Osteoblast (primary cell): ENCODE measurements around the gene OTOG. TPM values are rescaled to one million over a fixed set of nuclear protein-coding genes. Genes with fewer than 3 reads are reported as not detected.
A peak's percentile ranks its signal among the peaks of the same experiment; 100 is the strongest.

Experiments
- DNase-seq: peaks from one replicate; pipeline ENCODE4 v3.0.0; 2011; ENCODE audit warnings: low spot score, mixed read lengths; ENCODE audit not compliant: insufficient read length; ENCODE audit errors: missing footprints
- H2AFZ ChIP-seq: 2 replicates; pipeline ENCODE4 v1.6.0; 2011; ENCODE audit warnings: mild to moderate bottlenecking, low read length
- H3K27ac ChIP-seq: 2 replicates; pipeline ENCODE4 v1.5.1; 2011; ENCODE audit warnings: mild to moderate bottlenecking, low read depth, low read length, moderate library complexity
- H3K27me3 ChIP-seq: 2 replicates; pipeline ENCODE4 v1.6.0; 2012; ENCODE audit warnings: mild to moderate bottlenecking, control low read depth, inconsistent platforms, low read length, moderate library complexity; ENCODE audit not compliant: insufficient read depth
- H3K36me3 ChIP-seq: 2 replicates; pipeline ENCODE4 v1.5.1; 2011; ENCODE audit warnings: mild to moderate bottlenecking, low read length, control low read depth, moderate library complexity; ENCODE audit not compliant: insufficient read depth
- H3K4me1 ChIP-seq: 2 replicates; pipeline ENCODE4 v1.5.1; 2011; ENCODE audit warnings: mild to moderate bottlenecking, low read length, control low read depth, moderate library complexity; ENCODE audit not compliant: insufficient read depth
- H3K4me2 ChIP-seq: 2 replicates; pipeline ENCODE4 v1.6.0; 2011; ENCODE audit warnings: mild to moderate bottlenecking, low read length; ENCODE audit not compliant: insufficient read depth
- H3K4me3 ChIP-seq: fragments of 200-600 bp; sonication (generic); 3 replicates; pipeline ENCODE4 v1.5.1; 2012; ENCODE audit warnings: mild to moderate bottlenecking, low read length, inconsistent platforms; ENCODE audit not compliant: insufficient read depth
- H3K79me2 ChIP-seq: 2 replicates; pipeline ENCODE4 v1.6.0; 2012; ENCODE audit warnings: mild to moderate bottlenecking, low read length, control low read depth, inconsistent platforms; ENCODE audit not compliant: insufficient read depth
- H3K9me3 ChIP-seq: 2 replicates; pipeline ENCODE4 v1.5.1; 2011; ENCODE audit warnings: low read depth, low read length, control low read depth
- H4K20me1 ChIP-seq: 2 replicates; pipeline ENCODE4 v1.6.0; 2012; ENCODE audit warnings: mild to moderate bottlenecking, low read length, control low read depth; ENCODE audit not compliant: insufficient read depth
- total RNA-seq: library from RNA; depleted of rRNA; stranded (reverse); fragments of >200 nt; gene quantifications from 2 replicates; pipeline ENCODE4 v1.2.3, GENCODE V29; 2012
- TF ChIP-seq, protein P1 (sequence below): IDR thresholded peaks from 2 replicates; pipeline ENCODE4 v1.5.1; 2011; ENCODE audit warnings: mild to moderate bottlenecking, low read depth, low read length, moderate library complexity; ENCODE audit errors: extremely low read depth

Gene OTOG
- total RNA-seq, 1 donor: not detected

DNA sequence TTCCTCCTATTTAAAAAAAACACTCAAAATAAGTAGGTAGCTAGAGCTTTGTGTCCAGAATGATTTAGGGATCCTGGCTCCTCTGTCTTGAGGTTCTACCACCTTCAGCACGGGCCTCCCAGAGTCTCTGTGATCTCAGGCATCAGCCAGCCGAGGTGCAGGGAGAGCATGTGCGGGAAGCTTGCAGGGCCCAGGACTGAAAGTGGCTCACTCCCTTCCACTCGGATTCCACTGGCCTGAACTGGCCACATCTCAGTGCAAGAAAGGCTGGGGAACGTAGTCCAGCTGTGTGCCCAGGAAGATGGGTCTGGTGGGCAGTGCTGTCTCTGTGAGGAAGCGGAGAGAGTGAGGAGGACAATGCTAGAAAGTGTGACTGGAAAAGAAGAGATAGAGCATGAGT, 104.0 kb downstream of the OTOG start:
- H3K27ac ChIP-seq: no peak overlapping the region
- H3K27me3 ChIP-seq: peaks cover 4% of the 10 kb centered on the region
- H4K20me1 ChIP-seq: no peaks in the 10 kb centered on the region
- no peaks in the 10 kb centered on the region for H3K79me2 ChIP-seq
- no peak overlapping the region for H2AFZ ChIP-seq
- no peak overlapping the region for H3K4me2 ChIP-seq
- H3K36me3 ChIP-seq: no peaks in the 10 kb centered on the region
- peaks cover 2% of the 10 kb centered on the region for H3K9me3 ChIP-seq
- H3K4me1 ChIP-seq: peaks cover 8% of the 10 kb centered on the region
- DNase-seq: peak; percentile 54
- TF ChIP-seq, protein P1, sequence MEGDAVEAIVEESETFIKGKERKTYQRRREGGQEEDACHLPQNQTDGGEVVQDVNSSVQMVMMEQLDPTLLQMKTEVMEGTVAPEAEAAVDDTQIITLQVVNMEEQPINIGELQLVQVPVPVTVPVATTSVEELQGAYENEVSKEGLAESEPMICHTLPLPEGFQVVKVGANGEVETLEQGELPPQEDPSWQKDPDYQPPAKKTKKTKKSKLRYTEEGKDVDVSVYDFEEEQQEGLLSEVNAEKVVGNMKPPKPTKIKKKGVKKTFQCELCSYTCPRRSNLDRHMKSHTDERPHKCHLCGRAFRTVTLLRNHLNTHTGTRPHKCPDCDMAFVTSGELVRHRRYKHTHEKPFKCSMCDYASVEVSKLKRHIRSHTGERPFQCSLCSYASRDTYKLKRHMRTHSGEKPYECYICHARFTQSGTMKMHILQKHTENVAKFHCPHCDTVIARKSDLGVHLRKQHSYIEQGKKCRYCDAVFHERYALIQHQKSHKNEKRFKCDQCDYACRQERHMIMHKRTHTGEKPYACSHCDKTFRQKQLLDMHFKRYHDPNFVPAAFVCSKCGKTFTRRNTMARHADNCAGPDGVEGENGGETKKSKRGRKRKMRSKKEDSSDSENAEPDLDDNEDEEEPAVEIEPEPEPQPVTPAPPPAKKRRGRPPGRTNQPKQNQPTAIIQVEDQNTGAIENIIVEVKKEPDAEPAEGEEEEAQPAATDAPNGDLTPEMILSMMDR: no peak
- H3K4me3 ChIP-seq: no peak overlapping the region

DNA sequence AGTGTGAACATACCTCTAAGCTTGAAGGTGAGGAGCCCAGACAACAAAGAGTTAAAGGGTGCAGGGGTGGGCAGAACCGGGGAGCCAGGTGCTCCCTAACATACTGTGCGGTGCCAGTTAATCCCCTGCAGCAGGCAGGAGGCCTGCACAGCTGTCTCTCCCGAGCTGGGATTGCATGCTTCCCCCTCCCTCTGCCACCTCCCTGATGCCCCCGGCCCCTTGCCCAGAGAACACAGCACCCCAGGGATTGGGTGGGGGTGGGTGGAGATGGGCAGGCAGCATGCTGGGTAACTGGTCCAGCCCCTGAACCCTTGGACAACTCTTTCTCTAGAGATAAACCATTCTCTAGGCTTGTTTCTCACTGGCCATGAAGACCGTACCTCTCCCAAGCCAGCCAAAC, 104.6 kb downstream of the OTOG start:
- Histone ChIP-seq H3K4me3 (no peak overlapping the region), H3K36me3 (no peaks in the 10 kb centered on the region), H4K20me1 (no peaks in the 10 kb centered on the region), H3K9me3 (peaks cover 2% of the 10 kb centered on the region), H3K4me1 (peaks cover 8% of the 10 kb centered on the region), H3K27me3 (peaks cover 4% of the 10 kb centered on the region), H2AFZ (no peak overlapping the region), H3K79me2 (no peaks in the 10 kb centered on the region), H3K4me2 (no peak overlapping the region), H3K27ac (no peak overlapping the region)
- no peak for DNase-seq
- TF ChIP-seq, protein P1: no peak

DNA sequence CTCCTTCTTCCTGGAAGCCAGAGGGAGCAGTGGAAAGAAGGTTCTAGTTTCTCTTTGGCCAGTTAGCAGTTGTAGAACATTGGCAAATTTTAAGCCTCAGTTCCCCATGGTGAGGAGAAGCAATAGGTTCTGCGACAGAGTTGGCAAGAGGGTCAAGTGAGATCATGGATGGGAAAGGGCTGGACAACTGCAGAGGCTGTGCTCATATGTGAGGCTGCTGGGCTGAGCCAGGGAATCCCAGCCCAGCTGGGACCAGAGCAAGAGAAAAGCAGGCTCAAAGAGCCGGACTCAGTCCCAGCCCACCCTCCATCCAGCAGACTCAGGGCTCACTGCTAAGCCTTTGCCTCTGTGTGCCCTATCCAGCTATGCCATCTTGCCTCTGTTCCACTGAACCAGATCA, 105.5 kb downstream of the OTOG start:
- DNase-seq: no peak
- peaks cover 4% of the 10 kb centered on the region for H3K27me3 ChIP-seq
- H3K36me3 ChIP-seq: no peaks in the 10 kb centered on the region
- TF ChIP-seq, protein P1: no peak
- H3K4me2 ChIP-seq: no peak overlapping the region
- H4K20me1 ChIP-seq: no peaks in the 10 kb centered on the region
- H3K4me3 ChIP-seq: no peak overlapping the region
- peaks cover 2% of the 10 kb centered on the region for H3K9me3 ChIP-seq
- no peak overlapping the region for H3K27ac ChIP-seq
- no peak overlapping the region for H2AFZ ChIP-seq
- peaks cover 8% of the 10 kb centered on the region for H3K4me1 ChIP-seq
- no peaks in the 10 kb centered on the region for H3K79me2 ChIP-seq

DNA sequence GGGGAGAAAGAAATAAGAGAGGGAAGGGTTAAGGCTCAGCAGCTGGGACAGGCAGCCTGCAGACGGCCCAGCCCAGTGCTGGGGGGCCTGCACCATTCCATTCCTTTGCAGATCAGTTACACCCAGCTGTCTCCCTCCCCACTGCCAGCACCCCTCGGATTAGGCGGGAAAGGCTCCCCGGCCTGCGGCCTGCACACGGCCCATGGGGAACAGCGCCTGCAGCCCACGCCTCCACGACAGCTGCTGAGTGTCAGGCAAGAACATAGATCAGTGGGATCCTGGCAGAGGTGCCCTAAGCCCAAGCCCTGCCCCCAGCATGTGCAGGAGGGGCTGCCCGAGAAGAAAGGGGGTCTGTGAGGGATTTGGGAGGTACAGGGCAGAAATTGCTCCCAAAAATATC, 106.6 kb downstream of the OTOG start:
- H4K20me1 ChIP-seq: no peaks in the 10 kb centered on the region

More for the DNA sequence above, 106.6 kb downstream of the OTOG start:
- TF ChIP-seq, protein P1: no peak
- Histone ChIP-seq H2AFZ (no peak overlapping the region), H3K27ac (no peak overlapping the region), H3K9me3 (no peaks in the 10 kb centered on the region), H3K4me2 (no peak overlapping the region), H3K79me2 (no peaks in the 10 kb centered on the region), H3K4me1 (peaks cover 8% of the 10 kb centered on the region), H3K27me3 (peaks cover 4% of the 10 kb centered on the region), H3K4me3 (no peak overlapping the region), H3K36me3 (no peaks in the 10 kb centered on the region)
- DNase-seq: peak; percentile 61
